ENCODE results near the gene IGFL2.

DNA sequence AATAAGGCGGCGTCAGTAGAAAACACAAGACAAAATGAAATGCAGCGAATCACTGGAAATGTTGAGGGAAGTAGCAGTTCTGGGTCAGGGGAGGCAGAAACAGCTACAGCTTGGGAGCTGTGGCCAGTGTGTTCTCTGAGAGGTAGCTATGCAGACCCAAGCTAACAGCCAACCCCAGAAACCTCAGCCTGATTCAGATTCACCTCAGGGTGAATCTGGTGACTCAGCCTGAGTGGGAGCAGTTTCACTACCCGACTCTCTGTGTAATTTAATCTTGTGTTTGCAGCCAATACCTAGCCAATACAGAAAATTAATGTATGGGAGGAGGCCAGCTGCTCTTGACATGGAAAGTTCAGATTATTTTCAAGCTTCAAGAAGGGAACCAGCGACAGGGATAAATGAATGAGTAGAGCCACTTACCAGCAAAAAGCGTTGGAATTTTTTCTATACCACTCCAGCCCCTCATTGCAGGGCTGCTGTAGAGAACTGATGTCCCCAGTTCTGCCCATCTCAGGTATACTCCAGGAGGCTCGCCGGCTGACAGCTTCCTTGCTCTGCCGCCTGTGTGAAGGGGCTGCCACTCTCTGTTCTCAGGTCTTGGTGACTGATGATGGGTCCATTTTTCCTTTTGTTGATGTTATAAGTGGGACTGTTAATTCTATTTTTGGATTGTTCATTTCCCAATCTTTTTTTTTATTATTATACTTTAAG, 32.5 kb upstream of the IGFL2 start:
- TF ChIP-seq CTCF (IDR thresholded peaks at IDR 0.05) (no peak), ZFX (IDR thresholded peaks at IDR 0.05; ENCODE audit: borderline replicate concordance) (no peak)

Measured in 22Rv1 (cell line).